ENCODE data around the gene CEP55.
A peak's percentile ranks its signal among the peaks of the same experiment; 100 is the strongest.
"Not testable (repeated sequence)": the region's sequence is repeated elsewhere in the genome, so short reads cannot be mapped to it uniquely, and the experiment has no call there.

The CEP55 gene

DNA sequence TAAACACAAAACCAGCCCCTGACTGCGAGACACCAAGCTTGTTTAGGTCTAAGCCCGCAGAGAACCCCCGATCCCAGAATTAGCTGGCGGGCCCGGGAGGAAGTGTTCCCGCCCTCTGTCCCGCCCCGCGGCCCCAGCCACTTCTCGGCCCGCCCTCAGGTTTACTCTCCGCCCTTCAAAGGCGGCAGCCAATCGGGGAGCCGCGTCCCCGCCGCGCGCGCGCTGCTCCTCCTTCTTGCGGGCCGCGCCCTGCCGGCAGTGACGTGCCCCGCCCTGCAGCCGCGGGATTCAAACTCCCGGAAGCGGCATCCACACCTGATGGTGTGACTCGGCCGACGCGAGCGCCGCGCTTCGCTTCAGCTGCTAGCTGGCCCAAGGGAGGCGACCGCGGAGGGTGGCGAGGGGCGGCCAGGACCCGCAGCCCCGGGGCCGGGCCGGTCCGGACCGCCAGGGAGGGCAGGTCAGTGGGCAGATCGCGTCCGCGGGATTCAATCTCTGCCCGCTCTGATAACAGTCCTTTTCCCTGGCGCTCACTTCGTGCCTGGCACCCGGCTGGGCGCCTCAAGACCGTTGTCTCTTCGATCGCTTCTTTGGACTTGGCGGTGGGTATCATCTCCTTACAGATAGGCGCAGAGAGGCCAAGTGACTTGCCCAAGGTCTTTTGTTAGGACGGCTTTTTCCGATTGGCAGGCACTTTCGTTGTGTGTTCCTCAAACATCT is at the start of gene CEP55:
TSS of gene CEP55 (plus strand) at position 291 of the 720 bp plus-strand sequence. CDS start 3,440 bp downstream, outside the sequence.
- peak; percentile 97 for DNase-seq (ENCODE audit: low spot score)

DNA sequence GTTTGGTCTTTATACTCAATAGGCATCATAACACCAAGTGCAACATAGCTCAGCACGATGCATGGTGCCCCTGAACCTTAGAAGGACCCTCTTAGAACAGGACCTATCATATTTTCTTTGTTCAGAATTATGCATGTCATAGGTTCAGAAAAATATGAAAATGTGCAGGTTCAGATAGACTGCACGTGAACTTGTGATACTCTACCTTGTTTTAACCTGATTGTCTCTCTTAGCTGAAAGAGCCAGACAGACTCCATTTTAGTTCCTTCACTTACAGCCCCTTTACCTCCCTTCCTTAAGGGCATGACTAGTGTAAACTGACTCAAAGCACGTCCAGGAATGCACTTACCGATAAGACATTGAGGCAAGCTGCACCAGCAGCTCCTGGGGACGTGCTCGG is 49.4 kb upstream of the CEP55 start:
- no peak for DNase-seq (ENCODE audit: low spot score)

DNA sequence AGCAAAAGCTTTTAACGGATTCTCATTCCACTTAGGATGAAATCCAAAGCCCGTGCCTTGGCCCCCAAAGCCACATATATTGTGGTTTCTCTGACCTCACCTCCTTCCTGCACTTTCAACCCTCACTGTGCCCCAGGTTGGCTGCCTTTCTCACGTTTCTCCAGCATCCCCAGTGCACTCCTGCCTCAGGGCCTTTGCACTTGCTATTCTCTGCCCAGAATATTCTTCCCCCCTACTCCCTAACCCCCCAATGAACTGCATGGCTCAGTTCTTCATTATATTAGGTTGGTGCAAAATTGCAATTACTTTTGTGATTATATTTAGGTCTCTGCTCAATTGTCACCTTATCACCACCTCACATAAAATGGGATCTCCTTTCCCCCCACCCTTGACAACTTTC is 48.4 kb upstream of the CEP55 start:
- no peak for DNase-seq (ENCODE audit: low spot score)

DNA sequence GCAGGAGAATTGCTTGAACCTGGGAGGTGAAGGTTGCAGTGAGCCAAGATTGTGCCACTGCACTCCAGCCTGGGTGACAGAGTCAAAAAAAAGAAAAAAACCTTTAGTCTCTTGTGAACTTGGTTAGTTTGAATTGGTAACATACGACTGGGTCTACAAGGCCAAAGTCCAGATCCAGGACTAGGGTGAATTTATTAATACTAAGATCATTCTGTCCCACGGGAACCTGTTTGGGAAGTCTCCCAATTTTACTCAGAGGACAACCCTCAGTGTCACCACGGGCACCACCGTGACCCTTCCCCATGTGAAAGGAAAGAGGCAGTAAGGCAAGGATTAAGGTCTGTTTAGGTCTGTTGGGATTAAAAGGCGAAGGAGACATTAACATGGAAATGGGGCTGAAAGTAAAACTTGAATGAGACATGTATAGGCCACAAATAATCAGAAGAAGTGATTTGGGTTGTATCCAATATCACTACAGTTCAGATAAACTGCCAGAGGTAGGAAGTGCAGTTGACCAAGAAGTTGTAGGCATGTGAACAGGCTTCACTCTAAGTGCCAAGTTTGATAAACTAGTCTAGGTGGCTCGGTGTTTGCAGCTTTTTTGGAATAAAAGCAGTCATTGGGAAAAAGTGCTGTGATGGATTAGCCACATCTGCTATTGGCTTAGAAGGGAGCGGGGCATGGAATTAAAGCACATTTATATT is 45.0 kb upstream of the CEP55 start:
- DNase-seq (ENCODE audit: low spot score) = no peak

DNA sequence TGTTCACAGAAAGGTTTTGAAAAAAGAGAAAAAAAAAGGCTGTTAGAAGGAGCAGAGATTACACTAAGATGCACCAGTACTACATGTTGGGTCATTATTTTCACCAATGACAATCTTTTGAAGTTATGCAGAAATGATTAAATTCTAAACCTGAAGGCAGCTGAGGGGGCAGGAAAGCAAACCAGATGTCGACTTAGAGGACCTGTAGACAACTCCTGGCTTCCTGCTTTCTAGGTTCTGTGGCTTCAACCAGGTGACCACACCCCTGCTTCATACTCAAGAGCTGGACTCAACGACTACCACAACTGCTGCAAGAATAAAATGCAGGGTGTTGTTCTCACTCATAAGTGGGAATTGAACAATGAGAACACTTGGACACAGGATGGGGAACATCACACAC is 44.3 kb upstream of the CEP55 start:
- no peak for DNase-seq (ENCODE audit: low spot score)

DNA sequence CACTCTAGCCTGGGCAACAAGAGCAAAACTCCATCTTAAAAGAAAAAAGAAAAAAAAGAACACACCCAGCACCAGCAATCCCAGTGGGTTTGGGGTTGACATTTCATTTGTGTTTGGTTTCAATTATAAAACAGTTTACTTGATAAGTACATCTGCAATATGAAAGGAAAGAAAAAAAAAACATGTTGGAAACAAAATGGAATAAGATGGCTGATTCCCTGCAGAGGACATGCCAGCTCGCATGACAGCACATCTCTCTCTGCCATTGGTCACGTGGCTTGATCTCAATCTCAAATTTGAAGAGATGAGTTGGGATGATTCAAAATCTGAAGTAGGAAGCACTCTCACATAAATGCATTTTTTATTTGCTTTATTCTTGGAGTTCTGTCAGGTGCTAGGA is 42.3 kb upstream of the CEP55 start:
- no peak for DNase-seq (ENCODE audit: low spot score)

DNA sequence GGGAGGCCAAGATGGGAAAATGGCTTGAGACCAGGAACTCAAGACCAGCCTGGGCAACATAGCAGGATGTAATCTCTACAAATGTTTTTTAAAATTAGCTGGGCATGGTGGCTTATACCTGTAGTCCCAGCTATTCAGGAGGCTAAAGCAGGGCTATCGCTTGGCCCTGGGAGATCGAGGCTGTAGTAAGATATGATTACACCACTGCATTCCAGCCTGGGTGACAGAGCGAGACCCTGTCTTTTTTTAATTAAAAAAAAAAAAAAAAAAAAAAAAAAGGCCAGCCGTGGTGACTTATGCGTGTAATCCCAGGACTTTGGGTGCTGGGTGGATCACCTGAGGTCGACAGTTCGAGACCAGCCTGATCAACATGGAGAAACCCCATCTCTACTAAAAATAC is 41.7 kb upstream of the CEP55 start:
- no peak for DNase-seq (ENCODE audit: low spot score)

DNA sequence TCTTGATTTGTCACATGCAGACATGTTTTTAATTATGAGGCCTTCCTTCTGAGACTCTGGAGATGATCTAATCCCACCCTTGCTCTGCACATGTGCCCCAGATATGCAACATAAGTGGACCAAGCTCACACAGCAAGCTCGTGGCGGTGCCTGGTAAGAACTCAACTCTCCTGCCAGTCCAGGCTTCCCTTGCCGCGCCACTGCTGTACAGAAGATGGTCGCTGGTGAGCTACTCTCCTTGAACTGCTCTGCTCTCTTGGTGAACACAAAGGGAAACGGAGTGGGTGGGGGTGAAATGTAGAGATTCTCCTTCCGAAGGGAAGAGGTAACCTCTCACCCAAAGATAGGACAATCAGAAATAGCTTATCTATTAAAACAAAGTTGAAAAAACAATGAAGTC is 39.9 kb upstream of the CEP55 start:
- no peak for DNase-seq (ENCODE audit: low spot score)

DNA sequence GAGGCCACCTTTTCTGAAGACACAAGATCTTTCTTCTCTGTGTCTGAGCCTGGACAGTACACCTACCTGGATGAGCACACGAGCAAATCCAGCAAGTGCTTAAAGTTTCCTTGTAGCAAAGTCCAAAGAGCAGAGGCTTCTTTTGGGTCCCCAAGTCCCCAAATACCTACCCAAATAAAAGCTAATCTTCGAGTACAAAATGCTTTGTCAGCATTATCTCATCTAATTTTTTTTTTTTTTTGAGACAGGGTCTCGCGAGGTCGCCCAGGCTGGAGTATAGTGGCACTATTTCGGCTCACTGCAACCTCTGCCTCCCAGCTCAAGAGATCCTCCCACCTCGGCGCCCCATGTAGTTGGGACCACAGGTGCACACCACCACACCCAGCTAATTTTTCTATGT is 38.9 kb upstream of the CEP55 start:
- no peak for DNase-seq (ENCODE audit: low spot score)

DNA sequence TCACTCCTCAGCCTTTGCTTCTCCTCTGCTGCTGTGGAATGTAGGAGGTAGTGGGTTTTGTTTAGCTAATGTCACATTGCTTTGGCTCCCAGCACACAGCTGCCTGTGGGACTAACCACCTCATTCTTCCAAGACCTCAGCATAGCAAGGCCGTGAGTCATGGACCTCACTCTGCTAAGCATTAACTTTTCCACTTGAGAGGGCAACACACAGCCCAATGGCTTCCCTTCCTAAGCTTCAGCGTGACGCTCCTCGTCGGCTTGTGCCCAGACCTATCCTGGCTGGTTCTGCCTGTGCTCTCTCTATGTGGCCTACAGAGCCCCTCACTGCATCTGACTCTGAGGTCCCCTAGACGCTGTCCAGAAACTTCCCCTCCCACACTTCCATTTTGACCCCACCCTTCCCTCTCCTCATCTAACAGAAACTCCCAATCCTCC is 37.6 kb upstream of the CEP55 start:
- DNase-seq (ENCODE audit: low spot score) = peak; percentile 72

DNA sequence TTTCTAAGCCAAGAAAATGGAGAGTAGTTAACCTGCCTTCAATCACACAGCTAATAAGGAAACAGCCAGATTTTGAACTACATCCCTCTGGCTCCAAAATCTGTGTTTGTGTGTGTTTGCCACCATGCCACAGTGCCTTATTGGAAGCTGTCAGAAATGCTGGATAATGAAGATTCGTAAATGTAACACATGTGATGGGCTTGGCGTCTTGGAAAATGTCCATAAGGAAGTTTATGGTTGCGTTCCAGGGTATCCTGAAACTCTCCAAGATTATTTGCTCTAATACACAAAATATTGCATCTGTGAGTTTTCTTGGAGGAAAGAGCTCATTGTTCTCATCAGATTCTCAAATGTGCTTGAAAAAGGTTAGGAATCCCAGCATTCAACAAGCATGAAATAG is 36.9 kb upstream of the CEP55 start:
- no peak for DNase-seq (ENCODE audit: low spot score)

DNA sequence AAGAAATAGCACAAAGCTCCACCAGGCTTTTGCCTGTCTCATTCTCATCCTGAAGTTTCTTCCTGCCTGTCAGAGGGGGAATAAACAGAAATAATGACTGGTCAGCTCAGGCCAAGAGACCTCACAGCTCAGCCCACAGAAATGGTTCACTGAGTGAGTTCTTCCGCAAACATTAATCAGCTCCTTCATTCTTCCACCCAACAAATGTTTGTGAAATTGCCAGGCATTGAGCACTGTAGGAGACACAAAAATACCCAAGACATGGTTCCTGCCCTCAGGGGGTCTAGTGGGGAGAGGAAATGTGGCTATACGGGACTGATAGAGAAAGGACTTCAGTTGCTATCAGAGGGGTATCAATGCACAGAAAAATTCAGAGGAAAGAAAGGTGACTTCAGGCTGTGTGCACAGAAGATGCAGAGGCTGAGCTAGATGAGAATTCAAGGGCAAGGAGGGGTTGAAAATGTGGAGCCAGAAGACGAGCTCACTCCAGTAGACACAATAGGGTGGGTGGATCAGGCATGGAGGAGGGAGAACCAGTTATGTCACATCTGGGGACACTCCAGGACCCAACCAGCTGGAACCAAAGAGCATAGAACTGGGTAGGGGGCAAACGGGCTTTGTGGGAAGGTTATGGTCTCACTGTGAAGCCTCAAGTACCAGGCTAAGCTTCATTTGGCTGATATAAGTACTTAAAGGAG is 35.2 kb upstream of the CEP55 start:
- DNase-seq (ENCODE audit: low spot score) = no peak

DNA sequence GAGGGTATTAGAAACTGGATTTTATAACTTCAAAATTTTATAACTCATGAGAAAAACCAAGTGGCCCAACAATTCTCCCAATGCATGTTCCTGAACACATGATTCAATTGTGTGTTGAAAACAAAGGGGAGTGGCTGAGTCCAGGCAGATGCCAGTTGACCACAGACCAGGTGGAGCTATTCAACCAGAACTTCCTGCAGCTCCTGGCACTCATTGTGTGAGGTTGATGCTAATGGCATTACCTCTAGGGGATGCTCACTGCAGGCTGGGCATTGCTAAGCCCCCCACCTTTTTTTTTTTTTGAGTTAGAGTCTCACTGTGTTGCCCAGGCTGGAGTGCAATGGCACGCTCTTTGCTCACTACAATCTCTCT is 34.6 kb upstream of the CEP55 start:
- DNase-seq (ENCODE audit: low spot score) = no peak

DNA sequence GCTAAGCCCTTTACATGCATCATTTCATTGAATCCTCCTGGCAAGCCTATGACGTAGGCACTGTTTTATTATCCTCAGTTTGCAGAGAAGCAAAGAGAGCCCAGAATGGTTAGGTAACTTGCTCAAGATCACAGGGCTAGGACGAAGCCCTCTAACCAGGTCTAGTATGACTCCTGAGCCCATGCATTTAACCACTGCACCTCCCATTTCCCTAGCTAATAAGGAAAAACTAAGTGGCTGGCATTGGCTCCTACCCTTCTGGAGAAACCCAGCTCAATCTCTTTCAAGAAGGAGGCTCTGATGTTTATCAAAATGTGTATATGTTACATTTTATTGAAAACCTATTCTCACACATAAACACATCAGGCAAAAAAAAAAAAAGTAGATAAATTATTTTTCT is 34.0 kb upstream of the CEP55 start:
- DNase-seq (ENCODE audit: low spot score) = no peak

DNA sequence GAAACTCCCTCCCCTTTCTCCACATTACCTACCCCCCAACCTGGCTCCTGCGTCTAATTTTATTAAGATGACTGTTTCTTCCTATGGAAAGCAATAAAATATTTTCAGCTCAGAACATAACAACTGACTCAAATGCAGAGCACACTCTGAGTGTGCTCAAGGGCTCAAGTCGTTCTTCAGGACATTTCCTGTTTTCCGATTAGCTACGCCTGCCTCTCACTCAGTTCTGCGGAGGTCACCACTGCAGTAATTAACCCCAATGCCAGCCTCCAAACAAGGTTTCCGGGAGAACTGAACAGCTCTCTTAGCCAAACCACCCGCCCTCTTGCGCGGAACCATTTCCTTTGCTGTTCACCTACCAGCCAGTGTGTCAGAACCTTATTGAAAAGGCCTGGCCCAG is 33.5 kb upstream of the CEP55 start:
- no peak for DNase-seq (ENCODE audit: low spot score)

DNA sequence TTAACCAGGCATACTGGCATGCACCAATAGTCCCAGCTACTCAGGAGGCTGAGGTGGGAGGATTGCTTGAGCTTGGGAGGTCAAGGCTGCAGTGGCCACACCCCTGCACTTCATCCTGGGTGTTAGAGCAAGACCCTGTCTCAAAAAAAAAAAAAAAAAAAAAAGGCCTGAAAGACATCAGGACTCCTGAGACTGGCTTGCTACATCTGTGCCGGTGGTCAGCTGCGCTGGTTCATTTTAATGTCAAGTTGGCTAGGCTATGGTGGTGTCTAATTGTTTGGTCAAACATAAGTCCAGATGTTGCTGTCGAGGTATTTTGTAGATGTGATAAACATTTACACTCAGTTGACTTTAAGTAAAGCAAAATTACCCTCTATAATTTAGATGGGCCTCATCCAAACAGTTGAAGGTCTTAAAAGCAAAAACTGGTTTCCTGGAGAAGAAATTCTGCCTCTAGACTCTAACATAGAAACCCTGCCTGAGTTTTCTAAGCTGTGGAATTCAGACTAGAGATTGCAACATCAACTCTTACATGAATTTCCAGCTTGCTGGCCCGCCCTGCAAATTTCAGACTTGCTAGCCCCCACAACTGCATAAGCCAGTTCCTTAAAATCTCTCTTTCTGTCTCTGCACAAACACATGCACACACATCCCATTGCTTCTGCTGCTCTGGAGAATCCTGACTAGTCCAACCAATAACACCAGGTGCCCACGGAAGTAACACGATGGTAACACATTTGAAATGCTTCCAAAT is 32.5 kb upstream of the CEP55 start:
- DNase-seq (ENCODE audit: low spot score) = no peak

DNA sequence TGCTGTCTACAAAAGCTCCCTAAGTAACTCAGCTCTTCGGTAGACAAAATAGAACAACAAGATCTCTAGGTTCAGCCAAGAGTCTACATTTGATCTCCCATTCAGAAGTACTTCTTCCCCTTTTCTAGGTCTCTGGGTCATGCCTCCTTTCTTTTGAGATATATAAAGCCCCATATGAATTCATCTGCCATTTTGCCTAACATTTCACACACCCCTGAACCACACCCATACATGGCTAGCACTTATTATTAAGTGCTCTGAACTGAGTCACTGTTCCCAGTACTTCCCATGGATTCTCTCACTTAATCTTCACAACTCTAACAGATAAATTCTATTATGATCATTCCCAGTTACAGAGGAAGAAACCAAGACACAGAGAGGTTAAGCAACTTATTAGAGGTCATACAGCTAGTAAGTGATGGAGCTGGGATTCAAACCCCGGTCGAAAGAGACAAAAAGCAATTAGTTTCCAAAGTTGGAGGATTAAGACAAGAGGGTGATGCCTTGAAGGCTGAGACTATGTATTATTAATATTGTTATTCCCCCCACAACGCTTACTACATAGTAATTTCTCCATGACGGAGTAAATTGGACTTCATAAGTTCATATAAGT is 31.5 kb upstream of the CEP55 start:
- no peak for DNase-seq (ENCODE audit: low spot score)

DNA sequence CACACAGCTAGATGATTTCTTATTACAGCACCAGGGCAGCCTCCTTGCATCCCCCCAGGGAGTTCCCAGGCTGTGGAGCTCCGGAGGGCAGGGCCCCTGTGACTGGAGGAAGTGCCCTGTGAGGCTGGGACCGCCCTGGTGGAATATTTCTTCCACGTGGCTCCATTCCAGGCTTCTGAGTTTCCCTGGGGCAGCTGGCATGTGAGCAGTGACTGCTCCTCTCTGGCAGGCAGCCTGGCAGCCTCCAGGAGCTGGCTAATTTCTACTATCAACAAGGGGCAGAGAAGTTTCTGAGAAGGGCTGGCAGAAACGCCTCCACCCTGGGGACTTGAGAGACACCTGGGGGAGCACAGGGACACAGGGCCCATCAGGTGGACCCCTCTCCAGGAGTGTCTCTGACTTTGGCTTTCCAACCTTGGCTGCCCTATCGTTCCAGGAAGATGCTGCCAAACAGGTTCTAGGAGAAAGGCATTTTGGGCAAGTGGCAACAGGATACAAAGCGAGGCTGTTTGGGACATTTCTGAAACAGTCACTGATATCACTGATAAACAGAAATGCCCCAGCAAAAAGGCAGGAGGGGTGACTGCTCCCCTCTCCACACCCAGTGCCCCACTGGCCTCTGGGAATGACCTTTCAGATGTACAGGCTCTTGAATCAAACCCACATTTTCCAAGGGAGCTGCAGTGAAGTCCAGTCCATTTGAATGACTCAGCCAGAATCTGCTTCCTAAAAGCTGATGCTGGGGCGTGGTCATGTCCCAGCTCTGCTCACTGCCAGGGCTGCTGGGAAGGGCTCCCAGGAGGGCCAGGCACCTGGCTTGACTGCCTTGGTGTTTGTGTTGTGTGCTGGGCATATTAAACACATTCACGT is 30.4 kb upstream of the CEP55 start:
- DNase-seq (ENCODE audit: low spot score) = peak; percentile 59

DNA sequence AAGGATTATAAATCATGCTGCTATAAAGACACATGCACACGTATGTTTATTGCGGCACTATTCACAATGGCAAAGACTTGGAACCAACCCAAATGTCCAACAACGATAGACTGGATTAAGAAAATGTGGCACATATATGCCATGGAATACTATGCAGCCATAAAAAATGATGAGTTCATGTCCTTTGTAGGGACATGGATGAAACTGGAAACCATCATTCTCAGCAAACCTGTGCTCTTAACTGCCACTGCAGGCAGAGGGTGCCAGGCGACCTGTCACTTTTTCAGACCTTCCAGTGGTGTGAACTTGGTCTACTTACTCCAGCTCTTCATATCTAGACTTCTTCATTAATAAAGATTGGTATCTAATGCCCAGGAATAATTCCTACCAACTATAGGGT is 28.8 kb upstream of the CEP55 start:
- DNase-seq (ENCODE audit: low spot score) = not testable (repeated sequence)

DNA sequence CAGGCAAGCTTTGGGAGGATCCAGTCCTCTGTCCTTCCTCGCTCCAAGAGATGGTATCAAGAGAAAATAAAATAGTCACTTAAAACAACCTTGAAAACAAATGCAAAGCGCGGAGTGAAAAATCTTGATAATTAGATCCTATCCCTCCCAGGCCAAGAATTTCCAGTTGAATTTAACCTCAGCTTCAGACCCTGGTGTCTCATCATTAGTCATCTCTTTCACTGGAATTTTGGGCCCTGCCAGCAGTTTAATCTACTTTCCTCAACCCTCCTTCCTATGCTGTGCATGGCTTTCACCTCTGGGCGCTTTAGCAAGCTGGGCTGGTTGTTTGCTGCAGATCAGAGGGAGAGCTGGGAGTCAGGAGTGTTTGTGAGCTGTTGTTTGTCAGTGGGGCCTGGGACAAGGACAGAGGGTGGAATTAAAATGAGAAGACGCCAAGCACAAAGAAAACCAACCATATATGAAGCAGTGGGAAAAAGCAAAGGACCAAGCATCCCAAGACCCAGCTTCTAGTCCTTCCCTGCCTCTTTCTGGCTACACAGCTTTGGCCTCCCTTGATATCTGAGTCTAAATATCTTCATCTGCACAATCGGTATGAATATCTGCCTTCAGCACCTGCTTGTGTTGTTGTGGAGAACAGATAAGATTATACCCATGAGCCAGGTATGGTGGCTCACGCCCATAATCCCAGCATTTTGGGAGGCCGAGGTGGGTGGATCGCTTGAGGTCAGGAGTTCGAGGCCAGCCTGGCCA is 27.8 kb upstream of the CEP55 start:
- no peak for DNase-seq (ENCODE audit: low spot score)
